Sciatic nerve (tissue), 2 donors: ENCODE data around the gene GGA1. TPM values are rescaled to one million over a fixed set of nuclear protein-coding genes. Genes with fewer than 3 reads are reported as not detected.

ENCODE experiments used
- ATAC-seq: fragments of 200-7000 bp; cut with Tn5 transposase; one replicate; pipeline ENCODE4 v1.9.1; 2020; ENCODE audit warnings: mild to moderate bottlenecking, moderate library complexity
- DNase-seq: peaks from one replicate; pipeline ENCODE4 v3.0.0-alpha.2; 2020; ENCODE audit warnings: low spot score
- intact Hi-C: fragments of 100-400 bp; cut with DNase I; formaldehyde crosslinking; loops from one replicate; pipeline ENCODE4 v1.14.2; 2022
- total RNA-seq: library from RNA; stranded (reverse); fragmentation: NEBNext Ultra II Directional; extraction: Animal tissue kit (Norgen Biotek cat#: 25700); gene quantifications from one replicate; pipeline ENCODE4 v1.2.1, GENCODE V29; 2021
- donor health status: DM: no; HTN: no; CAD: no.
- donor health status: DM: no; HTN: no; CAD: no.

GGA1 gene
- total RNA-seq, 1 donor from 2014 or later = 71.2 TPM

DNA sequence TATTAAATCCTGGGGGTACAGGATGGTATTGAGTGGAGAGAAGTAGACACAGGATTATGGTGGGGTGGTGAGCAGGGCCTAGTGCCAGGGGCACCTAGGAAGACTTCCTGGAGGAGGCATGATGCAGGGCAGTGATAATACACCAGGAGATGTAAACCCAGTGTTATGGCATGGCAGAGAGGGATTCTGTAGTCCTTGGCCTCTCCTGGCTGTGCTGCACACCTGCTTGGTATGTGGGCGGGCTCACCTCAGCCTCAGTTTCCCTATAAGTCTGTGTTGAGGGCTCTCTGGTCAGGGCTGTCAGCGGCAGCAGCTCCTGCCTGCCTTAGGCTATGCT, 52.0 kb downstream of the GGA1 start:
- ATAC-seq = no peak
- intact Hi-C loops = no loop called here
- no peak for DNase-seq

DNA sequence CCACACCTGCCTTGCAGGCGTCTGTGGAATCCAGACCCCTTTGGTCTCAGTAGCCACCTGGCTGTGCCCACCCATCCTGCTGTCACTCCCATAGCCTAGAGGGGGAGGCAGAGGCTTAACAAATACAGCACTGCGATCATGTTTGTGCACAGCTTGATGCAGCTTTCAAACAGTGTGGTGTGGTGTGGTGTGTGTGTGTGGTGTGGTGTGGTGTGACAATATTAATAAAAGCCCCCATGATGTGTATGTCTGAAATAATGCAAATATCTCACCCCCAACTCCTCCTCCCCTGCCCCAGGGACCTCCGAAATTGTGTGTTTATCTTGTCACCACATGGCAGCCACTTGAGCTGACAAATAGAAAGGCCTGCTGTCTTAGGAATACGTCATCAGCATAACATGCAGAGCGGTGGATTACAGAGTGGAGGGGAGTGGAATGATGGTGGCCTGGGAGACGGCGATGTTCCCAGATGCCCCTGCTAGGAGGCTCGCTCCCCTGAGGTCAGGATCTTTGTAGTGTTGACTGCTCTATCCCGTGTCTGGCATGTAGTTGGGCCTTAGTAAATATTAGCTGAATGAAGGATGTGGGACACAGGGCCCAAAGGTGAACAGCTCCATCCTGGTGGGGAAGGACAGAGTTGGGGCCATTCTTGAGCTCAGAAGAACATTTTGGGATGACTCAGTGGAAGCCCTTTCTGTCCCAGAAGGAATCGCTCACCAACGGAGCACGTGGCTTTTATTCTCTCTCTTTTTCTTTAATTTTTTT, 52.7 kb downstream of the GGA1 start:
- ATAC-seq (peak; percentile 35), DNase-seq (no peak)
- intact Hi-C loops = no loop called here

DNA sequence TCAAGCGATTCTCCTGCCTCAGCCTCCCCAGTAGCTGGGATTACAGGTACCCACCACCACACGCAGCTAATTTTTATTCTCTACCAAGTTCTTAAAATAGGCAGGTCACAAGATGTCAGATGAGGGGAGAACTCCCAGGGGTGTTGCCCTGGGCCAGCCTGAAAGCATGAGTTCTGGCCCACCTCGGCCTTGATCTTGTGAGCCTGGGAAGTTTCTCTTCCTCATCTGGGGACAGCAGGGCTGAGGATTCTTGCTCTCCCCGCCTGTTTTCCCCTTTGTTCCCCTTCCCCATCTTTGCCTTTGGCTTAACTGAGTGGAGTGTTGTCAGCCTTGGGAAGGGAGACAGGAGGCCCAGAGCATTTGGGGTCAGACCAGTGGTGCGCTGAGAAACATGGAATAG, 53.4 kb downstream of the GGA1 start:
- DNase-seq (no peak), ATAC-seq (no peak)
- intact Hi-C loops = no loop called here

DNA sequence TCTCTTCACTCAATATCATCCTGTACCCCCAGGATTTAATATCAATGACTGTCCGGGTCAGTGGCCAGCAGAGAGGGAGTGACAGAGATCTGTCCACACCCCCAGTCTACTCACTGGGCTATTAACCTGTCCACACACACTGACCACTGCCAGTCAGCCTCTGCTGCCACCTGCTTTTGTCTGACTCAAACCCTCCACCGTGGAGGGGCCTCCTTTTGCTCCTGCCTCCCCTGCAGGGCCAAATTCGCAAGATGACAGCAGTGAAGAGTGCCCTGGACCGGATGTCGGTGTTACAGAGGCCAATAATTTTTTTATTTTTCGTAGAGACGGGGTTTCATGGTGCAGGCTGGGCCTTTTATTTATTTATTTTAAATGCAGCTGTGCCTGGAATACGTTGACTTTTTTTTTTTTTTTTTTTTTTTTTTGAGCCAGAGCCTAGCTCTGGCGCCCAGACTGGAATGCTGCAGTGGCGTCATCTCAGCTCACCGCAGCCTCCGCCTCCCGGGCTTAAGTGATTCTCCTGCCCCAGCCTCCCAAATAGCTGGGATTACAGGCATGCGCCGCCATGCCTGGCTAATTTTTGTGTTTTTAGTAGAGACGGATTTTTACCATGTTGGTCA, 55.0 kb downstream of the GGA1 start:
- intact Hi-C loops = no loop called here
- ATAC-seq = no peak
- no peak for DNase-seq

DNA sequence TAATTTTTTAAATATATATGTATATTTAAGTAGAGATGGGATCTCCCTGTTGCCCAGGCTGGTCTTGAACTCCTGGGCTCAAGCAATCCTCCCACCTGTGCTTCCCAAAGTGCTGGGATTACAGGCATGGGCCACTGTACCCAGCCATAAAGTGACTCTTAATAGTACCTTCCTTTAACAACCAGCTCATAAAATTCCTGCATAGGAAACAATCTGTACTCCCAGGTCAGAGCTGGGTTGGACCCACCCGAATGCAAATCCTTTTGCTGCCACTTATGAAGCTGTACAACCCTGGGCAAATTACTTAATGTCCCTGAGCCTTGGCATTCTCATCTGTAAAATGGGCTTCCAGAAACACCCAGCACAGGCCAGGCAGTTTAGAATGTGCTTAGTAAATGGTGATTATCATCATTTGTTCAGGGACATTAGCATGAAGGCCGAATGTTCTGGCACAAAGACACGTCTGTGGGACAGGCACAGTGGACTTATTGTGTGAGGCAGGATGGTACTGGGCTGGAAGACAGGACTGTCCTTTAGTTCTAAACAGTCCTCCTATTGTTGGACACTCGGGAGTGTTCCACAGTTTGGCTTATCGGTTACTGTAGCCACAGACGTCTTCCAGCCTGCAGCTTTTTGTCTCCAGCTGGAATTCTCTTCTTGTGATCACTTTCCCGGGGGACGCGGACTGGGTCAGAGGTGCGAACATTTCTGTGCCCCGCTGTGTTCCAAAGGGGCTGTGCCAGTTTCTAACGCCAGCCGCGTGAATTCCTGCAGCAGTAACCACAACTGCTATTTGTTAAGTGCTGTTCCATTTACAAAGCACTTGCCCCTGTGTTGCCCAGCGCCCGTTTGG, 55.8 kb downstream of the GGA1 start:
- intact Hi-C loops = no loop called here
- ATAC-seq = peak; percentile 76
- no peak for DNase-seq

DNA sequence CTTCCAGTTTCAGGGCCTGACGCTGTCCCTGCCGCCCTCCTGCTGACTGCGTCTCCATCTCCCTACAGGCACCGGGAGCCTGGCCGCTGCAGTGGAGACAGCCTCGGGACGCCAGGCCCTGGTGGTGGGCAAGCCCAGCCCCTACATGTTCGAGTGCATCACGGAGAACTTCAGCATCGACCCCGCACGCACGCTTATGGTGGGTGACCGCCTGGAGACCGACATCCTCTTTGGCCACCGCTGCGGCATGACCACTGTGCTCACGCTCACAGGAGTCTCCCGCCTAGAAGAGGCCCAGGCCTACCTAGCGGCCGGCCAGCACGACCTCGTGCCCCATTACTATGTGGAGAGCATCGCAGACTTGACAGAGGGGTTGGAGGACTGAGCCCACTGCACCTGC, 56.9 kb downstream of the GGA1 start:
- DNase-seq (no peak), ATAC-seq (no peak)
- intact Hi-C loops = no loop called here

DNA sequence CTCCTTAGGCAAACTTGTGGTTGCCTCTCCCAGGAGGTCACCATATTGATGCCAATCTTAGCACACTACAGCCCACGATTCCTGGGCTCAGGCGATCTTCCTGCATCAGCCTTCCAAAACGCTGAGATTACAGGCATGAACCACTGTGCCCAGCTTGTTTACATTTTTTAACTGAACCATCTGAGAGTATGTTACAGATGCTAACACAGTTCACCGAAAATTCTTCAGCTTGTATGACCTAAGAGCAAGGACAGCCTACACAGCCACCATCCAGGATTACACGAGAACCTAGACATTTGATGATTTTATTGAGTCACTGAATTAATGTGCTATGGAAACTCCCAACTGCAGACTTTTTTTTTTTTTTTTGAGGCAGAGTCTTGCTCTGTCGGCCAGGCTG, 61.0 kb downstream of the GGA1 start:
- ATAC-seq = no peak

DNA sequence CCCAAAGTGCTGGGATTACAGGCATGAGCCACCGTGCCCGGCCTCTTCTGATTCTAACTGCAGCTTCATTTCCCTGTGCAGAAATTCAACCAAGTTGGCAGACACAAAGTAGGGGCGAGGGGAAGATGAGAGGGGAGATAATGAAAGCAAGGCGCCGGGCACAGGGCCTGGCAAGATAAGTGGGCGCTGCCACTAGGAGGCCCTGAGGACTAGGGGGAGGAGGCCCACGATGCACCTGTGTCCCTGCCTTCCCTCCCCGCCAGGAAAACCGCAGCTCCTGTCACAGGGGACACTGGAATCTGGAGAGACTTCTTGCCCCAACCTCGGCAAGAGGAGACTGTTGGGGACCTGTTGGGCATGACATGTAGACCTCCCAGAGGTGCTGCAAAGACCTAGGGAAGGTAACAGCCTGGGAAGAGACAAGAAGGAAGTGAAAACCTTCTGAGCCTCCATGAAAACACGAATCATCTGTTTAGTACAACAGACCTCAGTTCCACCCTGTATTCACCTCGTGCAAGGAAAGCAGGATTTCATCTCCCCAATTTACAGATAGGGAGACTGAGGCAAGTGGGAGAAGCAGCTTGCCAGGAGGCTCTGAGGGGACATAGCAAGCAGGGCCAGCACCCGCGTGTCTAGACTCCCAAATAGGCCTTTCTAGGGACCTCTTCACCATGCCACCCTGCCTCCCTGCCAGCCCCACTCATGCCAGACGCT, 63.7 kb downstream of the GGA1 start:
- intact Hi-C loops = no loop called here
- DNase-seq = no peak
- no peak for ATAC-seq

More for the DNA sequence above, 61.0 kb downstream of the GGA1 start:
- DNase-seq = no peak
- intact Hi-C loops = no loop called here

DNA sequence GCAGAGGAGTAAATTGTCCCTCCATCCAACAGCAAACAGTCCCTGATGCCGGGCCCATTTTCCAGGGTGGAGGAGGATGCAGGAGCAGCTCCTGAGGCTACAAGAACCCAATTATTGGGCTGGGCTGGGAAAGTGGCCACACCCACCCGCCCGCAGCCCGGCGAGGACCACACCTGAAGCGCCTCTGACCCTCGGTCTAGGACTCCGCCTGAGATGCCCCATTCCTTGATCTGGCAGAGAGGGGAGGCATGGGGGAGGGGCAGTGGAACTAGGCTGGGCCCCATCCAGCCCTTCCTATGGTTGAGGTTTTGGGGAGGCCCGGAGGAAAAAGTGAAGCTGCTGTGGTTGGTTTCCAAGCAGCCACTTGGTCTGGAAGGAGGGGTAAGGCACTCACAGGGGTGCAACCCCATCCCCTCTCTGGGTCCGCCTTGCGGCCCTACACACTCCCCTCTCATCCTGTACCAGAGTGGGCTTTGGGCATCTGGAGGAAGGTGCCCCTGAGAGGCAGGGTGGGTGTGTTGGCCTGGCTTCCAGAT, 64.4 kb downstream of the GGA1 start:
- ATAC-seq (no peak), DNase-seq (no peak)
- intact Hi-C loops = no loop called here

DNA sequence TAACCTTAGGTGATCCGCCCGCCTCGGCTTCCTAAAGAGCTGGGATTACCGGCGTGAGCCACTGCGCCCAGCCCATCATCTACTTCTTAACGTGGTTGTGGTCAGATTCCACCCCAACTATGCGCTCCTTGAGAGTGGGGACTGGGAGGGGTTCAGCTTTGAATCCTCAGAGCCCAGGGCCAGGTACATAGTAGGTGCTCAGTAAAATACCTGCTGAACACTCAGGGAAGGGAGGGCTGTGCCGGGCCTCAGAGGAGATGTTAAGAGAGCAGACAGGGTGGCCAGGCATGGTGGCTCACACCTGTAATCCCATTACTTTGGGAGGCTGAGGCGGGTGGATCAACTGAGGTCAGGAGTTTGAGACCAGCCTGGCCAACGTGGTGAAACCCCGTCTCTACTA, 65.6 kb downstream of the GGA1 start:
- intact Hi-C loops = no loop called here
- ATAC-seq (no peak), DNase-seq (no peak)

DNA sequence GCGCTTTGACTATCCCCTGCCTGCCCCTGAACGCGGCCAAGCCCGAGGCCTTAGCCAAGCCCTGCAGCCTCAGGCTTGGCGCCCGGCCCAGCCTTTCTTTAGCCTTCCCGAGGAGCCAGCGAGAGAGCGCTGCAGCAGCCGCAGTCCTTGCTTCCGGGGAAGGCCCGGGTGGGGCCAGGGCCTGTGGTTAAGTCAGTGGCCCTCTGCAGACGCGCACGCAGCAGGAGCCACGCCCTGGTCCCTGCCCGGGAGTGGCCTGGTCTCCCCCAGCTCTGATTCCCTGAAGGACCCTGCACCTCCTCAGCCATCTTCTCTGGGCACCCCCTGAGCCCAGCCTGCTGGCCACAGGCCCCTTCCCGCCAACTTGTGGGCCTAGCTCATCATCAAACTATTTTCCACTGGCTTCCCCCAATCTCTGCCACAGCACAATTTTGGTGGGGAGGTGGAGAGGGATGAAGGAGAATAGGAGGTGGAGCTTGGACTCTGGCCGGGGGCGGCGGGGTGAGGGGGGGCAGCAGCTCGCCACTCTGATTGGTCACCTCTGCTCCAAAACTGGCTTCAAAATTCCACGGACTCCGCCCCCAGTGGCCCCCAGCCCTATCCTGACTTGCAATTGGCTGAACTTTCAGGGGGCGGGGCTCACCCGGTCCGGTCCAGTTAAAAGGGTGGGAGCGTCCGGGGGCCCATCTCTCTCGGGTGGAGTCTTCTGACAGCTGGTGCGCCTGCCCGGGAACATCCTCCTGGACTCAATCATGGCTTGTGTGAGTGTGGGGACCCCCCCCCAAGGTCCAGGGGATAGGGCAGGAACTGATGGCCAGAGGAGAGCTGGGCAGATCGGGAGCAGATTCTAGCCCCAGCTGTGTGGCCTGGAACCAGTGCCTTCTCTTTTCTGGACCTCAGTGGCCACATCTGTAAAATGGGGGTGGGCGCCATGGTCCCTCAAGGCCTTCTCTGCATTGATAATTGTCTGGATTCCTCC, 66.6 kb downstream of the GGA1 start, which contains the start of gene LGALS1:
TSS of gene LGALS1 (plus strand) at position 686 of the 979 bp plus-strand sequence. CDS start at position 753, 67 bp downstream.
- ATAC-seq (peak; percentile 94), DNase-seq (peak; percentile 99)
- intact Hi-C loops = no loop called here

DNA sequence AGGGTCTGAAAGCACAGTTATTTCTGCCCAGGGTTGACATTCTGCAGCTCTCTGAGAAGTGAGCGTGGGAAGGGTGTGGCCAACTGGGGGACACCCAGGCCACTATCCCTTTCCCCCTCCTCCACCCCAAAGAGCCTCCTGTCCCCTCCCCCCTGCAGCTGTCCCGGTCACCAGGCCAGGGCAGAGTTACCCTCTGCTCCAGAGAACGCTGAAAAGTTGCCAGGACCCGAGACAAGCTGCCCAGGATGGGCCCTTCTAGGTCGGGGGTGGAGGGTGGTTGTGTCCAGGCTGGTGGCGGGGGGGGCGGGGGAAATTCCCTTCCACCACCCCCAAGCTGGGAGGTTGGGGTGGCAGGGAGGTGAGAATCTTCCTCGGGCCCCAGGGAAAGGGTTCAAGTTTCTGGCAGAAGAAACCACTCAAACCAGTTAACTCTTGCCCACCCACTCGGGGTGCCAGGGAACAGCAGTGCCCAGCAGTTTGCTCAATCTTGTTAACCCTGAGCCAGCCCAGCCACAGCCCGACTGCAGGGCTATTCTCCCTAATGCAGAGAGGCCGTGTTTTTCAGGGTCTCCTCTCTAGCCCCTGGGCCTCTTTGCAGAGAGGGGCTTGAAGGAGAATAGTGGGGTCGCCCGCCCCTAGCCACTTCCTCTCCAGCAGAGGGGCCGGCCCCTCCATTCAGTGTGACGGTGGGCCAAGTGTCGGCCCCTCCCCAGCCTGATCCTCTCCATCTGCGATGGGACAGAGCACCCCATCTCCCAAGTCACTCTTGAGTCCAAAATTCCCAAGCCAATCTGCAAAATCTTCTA, 67.5 kb downstream of the GGA1 start:
- intact Hi-C loops = no loop called here
- ATAC-seq (peak; percentile 7), DNase-seq (peak; percentile 82)

DNA sequence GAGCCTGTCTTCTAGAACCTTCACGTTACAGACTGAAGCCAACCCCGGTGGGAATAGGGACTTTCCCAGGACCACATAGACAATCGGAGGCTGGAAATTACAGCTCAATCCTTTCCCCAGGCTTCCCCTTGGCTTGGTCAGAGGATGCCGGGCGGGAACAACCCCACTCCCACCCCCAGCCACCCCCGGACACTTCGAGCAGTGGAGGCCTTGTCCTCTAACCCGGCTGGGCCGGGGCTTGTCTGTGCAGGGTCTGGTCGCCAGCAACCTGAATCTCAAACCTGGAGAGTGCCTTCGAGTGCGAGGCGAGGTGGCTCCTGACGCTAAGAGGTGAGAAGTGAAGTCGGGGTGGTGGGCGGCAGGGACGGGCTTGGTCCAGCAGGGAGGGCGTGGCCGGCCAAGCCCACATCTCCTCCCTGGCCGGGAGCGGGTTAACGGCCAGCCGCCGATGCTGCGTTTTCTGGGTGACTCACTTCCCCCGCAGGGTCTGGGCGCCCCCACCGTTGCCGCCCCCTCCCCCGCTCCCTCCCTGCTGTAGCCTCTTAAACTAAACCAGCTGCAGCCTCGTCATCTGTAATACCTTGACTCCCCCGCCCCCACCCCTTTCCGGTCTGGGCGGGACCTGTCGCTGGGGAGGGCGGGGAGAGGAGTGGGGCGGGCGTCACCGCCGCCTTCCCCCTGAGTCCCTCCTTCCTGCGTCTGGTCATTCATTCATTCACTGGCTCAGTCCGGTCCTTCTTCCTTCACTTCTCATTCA, 68.3 kb downstream of the GGA1 start:
- DNase-seq (peak; percentile 90), ATAC-seq (peak; percentile 40)
- intact Hi-C loops = no loop called here

DNA sequence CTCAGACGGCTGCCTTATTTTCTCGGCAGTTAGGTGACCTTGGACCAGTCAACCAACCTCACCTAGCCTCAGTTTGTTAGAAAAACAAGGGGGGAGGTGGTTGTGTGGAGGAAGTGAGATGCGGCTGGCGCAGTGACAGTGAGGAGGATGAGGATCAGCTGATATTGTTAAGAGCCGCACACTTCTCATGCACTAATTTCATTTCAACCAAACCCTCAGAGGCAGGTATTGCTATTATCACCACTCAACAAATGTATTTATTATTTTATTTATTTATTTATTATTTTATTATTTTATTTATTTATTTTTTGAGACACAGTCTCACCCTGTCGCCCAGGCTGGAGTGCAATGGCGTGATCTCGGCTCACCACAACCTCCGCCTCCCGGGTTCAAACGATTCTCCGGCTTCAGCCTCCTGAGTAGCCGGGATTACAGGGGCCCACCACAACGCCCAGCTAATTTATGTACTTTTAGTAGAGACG, 68.9 kb downstream of the GGA1 start:
- DNase-seq = no peak
- no peak for ATAC-seq
- intact Hi-C loops = no loop called here

DNA sequence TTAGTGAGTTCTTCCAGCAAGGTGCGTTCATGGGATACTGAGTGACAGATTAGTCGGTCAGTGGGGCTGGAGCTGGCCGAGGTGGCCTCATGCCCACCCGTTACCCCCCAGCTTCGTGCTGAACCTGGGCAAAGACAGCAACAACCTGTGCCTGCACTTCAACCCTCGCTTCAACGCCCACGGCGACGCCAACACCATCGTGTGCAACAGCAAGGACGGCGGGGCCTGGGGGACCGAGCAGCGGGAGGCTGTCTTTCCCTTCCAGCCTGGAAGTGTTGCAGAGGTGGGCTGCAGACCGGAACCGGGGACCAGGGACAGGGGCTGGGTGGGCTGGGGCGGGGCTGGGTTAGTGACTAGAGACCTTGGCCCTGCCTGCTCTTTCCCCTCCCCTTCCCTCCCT, 69.7 kb downstream of the GGA1 start:
- intact Hi-C loops = no loop called here
- ATAC-seq (no peak), DNase-seq (no peak)

DNA sequence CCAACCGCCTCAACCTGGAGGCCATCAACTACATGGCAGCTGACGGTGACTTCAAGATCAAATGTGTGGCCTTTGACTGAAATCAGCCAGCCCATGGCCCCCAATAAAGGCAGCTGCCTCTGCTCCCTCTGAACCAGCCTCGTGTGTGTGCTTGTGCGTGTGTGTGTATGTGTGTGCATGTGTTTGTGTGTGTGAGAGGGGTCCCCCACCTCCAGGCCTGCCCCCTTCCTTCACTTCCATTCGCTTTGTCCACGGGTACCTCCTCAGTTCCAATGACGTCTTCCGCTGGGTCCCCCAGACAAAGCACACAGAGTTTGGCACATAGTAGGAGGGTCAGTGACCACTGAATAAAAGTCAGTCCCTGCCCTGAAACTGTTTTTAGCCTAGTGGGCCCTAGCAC, 71.0 kb downstream of the GGA1 start:
- ATAC-seq = no peak
- intact Hi-C loops = no loop called here

More for the DNA sequence above, 71.0 kb downstream of the GGA1 start:
- DNase-seq = no peak
